Uterus (tissue), 2 donors: ENCODE data around the gene RTP1.

Source experiments
- CTCF ChIP-seq, 4 experiments: fragments of 200-600 bp in 2 of 4; fragments of 450-650 bp in 2 of 4; sonication (generic) in 2 of 4; IDR thresholded peaks; one replicate each; pipeline ENCODE4 v1.5.1; 2016 to 2019; ENCODE audit warnings: antibody characterized with exemption in 4 of 4, mild to moderate bottlenecking in 2 of 4, moderate library complexity in 1 of 4
- POLR2A ChIP-seq, 2 donors: fragments of 450-650 bp; IDR thresholded peaks; one replicate each; pipeline ENCODE4 v1.6.1; 2016; ENCODE audit warnings: antibody characterized with exemption in 2 of 2, mild to moderate bottlenecking in 1 of 2, moderate library complexity in 1 of 2

- TF ChIP-seq CTCF (IDR thresholded peaks at IDR 0.05) (no peak), POLR2A (IDR thresholded peaks at IDR 0.05) (no peak)
These were observed 15.4 kb downstream of the RTP1 start for GRCh38 chr3:187212705-187213104.
